NCI-H226 (cell line): ENCODE data around the gene CEP350.

ENCODE experiments used
- DNase-seq: peaks from one replicate; pipeline ENCODE4 v3.0.0-alpha.2; 2015

The CEP350 gene, protein sequence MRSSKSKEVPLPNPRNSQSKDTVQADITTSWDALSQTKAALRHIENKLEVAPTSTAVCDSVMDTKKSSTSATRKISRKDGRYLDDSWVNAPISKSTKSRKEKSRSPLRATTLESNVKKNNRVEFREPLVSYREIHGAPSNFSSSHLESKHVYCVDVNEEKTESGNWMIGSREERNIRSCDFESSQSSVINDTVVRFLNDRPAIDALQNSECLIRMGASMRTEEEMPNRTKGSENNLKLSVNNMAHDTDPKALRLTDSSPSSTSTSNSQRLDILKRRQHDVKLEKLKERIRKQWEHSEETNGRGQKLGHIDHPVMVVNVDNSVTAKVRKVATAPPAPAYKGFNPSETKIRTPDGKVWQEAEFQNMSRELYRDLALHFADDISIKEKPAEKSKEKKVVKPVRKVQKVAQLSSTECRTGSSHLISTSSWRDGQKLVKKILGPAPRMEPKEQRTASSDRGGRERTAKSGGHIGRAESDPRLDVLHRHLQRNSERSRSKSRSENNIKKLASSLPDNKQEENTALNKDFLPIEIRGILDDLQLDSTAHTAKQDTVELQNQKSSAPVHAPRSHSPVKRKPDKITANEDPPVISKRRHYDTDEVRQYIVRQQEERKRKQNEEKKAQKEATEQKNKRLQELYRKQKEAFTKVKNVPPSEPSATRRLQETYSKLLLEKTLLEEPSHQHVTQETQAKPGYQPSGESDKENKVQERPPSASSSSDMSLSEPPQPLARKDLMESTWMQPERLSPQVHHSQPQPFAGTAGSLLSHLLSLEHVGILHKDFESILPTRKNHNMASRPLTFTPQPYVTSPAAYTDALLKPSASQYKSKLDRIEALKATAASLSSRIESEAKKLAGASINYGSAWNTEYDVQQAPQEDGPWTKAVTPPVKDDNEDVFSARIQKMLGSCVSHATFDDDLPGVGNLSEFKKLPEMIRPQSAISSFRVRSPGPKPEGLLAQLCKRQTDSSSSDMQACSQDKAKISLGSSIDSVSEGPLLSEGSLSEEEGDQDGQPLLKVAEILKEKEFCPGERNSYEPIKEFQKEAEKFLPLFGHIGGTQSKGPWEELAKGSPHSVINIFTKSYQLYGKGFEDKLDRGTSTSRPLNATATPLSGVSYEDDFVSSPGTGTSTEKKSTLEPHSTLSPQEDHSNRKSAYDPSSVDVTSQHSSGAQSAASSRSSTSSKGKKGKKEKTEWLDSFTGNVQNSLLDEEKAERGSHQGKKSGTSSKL (N-terminal part only)

DNA sequence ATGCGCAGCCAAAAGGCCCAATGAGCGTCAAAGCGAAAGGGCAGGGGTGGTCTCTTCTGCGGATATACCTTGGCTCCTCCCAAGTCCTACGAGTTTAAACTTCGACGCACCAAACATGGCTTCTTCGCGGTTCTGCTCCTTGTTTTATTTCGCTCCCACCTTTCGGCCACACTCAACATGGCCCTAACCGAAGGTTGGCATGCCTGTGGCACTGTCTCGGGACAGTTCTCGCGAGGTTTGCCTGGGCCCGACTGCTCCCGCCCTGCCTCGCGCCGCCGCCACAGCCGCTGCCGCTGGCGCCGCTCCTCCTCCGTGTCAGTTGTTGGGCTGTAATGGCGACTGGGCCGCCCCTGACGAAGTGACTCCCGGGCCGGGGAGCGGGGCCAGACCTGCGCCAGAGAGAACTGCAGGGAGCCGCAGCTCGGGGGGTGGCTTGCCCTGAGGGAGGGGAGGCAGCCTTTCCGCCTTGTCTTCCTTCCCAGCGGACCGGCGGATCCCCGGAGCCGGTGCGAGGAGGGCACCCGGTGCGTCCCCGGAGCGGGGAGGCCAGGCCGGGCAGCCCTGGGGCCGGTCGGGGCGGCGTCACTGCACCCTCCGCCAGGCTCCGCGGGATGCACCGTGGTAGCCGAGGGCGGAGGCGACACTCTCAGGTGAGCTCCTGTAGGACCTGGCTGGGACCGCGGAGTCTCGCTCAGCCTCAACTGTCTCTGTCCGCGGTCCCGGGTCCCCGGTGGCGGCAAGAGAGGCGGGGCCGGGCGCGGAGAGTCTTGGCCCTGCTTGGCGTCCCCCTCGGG, at the start of gene CEP350:
TSS of gene CEP350 (plus strand) at position 318 of the 794 bp plus-strand sequence. CDS start 31,372 bp downstream, outside the sequence.
- DNase-seq = peak; percentile 99

DNA sequence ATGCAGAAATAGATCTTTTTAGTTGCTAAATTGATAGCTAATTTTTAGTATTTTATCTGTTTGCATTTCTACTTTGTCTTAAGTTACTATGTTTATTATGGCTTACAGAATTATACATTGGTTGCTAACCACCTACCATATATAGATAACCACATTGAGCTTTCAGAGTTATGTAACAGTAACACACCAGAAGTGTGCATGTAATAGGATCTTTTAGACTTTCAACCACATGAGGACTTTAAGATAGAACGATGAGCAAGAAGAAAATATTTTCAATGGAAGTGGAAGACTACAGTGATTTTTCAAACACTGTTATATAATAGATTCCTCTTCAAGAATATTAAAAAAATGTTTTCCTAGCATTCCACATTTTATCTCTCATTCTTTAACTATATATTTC, 43.7 kb upstream of the CEP350 start:
- no peak for DNase-seq

DNA sequence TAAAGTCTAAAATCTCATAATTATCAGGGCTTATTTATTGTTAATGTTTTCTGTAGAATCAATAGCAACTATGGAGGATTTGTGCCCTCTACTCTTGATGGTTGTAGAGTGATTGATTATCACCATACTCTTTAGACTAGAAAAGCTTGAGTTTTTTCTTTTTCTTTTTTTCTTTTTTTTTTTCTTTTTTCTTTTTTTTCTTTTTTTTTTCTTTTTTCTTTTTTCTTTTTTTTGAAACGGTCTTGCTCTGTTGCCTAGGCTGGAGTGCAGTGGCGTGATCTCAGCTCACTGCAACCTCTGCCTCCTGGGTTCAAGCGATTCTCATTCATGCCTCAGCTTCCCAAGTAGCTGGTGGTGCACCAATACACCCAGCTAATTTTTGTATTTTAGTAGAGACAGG, 42.8 kb upstream of the CEP350 start:
- no peak for DNase-seq

DNA sequence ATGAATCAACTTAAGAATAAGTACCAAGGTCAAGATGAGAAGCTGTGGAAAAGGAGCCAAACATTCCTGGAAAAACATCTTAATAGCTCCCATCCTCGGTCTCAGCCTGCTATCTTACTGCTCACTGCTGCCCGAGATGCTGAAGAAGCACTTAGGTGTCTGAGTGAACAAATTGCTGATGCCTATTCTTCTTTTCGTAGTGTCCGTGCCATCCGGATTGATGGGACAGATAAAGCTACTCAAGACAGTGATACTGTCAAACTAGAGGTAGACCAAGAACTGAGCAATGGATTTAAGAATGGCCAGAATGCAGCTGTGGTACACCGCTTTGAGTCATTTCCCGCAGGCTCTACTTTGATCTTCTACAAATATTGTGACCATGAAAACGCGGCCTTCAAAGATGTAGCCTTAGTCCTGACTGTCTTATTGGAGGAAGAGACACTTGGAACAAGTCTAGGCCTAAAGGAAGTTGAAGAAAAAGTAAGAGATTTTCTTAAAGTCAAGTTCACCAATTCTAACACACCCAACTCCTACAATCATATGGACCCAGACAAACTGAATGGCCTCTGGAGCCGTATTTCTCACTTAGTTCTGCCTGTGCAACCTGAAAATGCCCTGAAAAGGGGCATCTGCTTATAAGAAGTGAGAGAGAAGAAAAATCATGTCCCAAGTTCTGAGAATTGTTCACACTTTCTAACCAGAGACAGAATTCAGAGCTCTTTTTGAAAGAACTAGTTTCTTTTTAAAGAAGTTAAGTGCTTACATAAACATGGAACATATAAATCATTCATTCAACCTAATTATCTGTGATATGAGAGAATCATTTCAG, 36.8 kb upstream of the CEP350 start:
- DNase-seq = no peak

DNA sequence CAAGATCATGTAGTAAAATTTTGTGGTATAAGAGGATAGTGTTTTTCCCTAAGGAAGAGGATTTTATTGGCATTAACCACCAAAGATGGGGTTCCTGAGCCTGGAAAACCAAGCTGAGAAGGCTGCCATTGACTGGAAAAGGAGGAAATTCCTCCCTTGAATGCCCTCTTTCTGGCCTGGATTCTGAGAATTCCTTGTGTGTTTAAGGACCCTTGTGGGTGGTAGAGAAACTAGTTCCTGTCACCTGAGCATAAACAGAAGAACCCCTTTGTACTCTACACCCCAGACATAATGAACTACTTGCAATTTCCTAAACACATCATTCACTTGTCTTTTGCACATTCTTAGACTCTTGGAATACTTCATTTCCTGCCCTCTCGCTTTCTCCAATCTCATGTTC, 33.1 kb upstream of the CEP350 start:
- DNase-seq = no peak

DNA sequence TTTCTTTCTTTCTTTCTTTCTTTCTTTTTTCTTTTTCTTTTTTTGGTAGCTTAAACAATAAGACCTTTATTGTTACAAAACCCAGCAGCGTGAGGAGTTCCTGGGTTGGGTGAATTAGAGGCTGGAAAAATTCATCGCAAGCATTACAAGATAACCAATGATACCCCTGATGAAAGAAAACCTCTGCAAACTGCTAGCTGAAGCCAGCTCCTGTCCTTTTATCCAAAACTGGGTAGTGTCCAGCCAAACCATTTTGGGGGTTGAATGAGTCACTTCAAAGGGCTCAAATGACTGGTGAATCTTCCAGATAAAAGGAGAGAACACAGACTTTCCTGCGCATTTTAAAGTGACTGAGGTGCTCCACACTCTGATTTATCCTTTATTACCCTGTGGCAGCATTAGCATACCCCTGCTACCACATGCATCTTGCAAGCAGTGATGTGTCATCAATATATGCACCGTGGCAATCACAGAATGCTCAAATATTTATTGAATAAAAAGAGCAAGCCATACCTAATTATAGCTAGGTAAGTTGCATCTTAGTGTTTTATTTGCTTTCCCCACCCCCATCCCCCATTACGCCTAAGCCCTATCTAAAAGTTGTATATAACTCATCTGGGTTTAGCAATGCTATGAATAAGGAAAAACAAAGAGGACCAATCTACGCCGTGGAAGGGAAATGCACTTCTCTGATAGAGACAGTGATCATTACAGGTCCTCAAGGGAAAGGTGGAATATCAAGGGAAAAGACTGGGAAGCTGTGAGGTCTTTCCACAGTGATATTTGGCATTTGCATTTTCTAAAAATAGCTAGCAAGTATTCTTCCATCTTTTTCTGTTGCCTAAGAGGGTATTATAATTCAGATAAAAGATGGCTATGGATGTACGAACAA, 32.4 kb upstream of the CEP350 start:
- no peak for DNase-seq

DNA sequence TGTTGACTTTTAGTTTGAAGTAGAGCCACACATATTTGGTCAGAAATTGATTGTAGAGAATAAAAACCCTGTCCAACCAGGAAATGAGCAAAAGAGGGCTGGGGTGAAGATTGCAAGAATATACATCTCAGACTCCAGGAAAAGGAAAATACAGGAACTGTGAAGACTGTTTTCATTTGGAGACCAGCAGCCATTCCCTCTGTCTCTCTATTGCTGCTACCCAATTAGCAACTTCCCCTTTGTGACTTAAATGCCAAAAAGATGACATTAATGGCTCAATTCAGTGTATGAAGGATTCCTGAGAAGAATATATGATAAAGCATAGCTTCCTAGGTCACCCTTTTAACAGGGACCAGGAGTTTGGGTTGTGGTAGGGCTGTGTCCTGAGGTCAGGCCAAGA, 31.6 kb upstream of the CEP350 start:
- no peak for DNase-seq

DNA sequence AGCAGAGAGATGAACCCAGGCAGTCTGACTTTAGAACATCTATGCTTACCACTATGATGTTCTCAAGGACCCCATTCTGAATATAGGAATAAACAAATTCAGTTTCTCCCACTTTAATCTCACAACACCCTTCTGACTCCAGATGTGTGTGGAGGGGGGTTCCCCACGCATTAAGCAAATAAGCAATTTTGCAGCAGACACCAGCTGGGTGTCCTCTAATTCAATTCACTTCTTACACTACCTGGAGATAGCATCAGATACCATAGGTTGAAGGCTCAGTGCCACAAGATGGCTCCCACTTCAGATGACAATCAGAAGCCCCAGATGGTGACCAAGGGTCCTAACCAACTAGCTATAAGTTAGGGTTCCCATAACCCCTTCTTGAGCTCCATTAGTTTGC, 30.3 kb upstream of the CEP350 start:
- no peak for DNase-seq

DNA sequence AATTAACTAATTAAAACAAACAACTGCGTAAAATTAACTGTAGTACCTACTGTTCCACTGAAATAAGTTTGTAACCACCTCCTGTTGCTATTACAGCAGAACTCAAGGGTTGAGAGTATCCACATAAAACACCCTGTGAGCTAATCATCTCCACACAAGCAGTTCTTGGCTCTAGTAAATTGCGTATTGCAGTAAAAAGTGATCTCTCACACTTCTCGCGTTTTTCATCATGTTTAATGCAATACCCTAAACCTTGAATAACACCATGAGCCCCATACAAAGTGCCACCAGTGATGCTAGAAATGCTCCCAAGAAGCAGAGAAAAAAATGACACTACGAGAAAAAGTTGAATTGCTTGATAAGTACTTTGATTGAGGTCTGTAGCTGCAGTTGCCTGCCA, 29.3 kb upstream of the CEP350 start:
- DNase-seq = no peak

DNA sequence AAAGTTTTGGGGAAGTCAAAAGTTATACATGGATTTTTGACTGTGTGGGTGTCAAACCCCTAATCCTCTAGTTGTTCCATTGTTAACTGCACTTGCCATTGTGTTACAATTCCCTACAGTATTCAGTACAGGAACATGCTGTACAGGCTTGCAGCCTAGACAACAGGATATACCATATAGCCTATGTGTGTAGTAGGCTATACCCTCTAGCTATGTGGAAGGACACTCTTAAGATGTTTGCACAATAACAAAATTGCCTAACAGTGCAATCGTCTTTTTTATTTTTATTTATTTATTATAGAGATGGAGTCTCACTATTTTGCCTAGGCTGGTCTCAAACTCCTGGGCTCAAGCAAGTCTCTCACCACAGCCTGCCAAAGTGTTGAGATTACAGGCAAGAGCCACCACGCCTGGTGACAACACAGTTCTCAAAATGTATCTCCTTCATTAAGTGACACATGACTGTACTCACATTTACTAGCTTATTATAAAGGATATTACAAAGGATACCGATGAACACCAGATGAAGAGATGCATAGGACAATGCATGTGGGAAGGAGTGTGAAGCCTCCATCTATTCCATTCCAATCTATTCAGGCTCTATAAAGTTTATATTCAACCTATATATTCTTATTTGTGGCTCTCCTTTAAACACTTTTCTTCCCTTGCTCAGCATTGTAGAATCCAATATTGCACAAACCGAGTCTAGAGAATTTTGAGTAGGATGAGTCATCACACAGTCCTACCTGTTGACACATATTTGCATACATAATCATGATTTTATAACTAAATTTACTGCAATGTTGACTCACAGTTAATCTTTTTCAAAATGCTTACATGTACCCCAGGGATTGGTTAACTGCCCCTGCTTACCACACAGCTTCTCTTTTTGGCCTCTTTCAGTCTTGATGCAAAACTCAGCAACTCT, 28.4 kb upstream of the CEP350 start:
- peak; percentile 77 for DNase-seq

DNA sequence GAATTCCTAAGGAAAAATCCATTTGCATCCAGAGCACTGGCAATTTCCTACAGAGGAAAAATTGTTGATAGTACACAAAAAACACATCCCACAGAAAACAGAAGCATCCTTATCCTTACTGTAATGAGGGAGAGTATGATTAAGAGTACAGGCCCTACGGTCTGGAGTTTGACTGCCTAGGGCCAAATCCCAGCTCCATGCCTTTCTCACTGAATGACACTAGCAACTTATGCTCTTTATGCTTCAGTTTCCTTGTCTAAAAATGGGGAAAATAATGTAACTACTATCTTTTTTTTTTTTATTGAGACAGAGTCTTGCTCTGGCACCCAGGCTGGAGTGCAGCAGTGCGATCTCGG, 27.8 kb upstream of the CEP350 start:
- DNase-seq = no peak

DNA sequence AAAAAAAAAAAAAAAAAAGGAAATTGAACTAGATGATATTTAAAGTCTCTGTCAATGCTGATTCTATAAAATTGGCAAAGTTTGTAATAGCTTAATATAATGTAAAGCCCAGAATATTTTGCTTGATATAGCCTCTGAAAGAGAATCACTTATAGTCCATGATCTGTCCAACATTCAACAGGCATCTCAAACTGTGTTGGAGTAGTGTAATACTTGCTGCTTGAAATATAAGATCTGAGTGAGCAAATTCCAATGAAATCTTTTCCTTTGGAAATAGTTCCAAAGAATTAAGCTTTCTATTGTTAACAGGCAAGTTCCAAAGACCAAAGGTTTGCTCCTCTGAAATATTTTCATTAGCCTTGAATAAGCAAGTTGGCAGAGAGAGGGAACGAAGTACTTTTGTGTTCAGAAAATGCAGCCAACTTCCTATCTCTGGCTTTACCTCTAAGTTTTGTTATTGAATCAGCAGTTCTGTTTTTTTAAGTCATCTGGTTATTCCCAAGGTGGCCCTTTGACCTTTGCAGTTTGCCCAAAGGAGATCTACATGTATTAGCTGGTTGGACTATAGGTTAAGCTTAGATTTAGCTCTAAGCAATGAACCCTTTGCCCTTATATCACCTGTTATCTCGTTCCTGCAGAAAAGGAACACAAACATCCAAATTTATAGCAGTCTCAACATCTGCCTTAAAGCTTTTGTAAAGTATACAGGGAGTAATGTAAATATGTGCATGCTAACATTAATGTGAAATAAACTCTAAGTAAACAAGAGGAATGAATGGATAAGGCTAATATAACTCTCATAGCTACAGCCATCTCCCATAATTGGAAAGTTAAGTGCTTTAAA, 24.4 kb upstream of the CEP350 start:
- DNase-seq = no peak

DNA sequence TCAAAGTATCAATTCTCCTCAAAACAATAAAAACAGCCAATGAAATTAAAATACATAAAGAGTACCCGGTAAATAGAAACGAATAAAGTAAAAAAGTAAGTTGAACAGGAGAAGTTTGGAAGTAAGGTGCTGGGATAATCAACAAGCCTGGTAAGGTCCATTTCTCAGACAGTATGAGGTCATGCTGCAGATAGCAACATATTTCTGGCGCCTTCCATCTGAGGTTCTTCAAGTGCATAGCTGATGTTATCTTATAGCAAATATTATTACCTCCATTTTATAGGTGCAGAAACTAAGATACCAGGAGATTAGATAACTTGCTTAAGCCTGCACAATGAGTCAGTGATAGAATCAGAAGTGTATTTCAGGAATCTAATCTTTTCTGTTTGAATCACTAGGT, 23.7 kb upstream of the CEP350 start:
- DNase-seq = peak; percentile 78

DNA sequence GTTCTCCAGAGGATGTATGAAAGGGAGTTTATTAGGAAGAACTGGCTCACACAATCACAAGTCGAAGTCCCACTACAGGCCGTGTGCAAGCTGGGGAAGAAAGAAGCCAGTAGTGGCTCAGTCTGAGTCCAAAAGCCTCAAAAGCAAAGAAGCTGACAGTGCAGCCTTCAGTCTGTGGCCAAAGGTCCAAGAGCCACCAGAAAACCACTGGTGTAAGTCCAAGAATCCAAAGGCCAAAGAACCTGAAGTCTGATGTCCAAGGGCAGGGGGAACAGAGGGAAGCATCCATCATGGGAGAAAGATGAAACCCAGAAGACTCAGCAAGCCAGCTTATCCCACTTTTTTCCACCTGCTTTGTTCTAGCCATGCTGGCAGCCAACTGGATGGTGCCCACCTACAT, 21.4 kb upstream of the CEP350 start:
- no peak for DNase-seq

DNA sequence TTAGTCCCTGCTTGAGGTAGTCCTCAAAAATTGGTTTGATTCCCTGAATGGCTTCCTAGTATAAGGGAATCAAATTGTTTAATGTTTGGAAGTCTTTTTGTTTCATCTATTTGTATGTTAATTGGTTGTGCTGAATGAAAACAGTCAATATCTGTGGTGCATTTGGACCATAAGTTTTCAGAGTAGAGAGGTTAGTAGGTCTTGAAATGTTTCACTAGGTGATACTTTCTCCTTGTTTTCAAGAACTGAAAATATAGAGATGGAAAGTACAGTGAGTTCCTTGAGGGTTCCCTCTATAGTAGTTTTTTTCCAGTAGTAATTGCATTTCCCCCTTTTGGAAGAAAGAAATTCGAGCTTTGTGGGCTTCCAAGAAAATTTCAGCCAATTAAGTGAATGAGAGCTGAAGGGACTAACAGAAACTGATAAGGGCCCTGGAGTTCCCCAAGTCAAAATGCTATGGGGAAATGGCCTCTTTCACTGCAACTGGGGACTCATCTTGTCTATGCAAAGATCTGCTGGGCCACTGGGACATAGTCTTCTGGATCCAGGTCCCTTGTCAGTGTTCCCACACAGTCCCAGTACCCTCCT, 18.6 kb upstream of the CEP350 start:
- no peak for DNase-seq

DNA sequence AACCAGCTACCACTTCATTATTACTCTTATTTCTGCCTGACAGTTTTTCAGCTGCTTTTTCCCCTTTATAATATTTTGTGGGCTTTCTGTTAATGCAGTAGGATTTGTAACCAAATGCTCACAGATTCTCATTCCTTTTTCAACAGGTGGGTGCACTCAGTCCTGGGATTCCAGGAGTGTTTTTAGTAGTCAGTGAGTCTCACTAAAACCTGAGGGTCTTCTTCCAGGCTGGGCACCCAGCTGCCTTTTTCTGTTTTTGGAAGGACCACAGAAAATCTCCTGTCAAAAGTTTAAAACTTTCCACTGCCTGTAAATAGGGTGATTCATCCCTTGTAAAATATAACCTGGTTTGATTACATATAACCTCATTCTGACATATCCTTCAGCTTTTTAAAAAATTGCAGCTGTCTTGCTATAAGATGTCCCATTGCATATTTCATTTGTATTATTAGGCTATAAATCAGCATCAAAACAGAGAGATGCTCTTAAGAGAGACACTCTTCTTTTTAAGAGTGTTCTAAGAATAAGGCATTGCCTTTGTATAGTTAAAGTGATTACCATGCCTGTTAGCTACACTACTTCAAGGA, 16.8 kb upstream of the CEP350 start:
- DNase-seq = no peak

DNA sequence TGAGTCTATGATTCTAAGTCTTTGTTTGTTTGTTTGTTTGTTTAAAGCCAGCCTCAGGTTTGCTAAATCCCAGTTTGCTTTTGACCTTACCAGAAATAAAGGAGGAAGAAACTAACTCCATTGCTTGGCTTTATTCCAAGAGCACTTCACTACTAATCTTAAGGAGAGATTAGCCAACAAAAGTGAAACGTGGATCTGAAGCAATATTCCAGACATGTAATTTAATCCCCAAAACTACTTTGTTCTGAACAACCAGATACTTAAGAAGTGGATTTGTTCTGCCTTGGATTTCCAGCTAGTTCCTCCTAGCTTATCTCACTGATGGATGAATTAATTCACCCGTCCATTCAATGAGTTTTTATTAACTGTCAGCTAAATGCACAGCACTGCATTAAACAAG, 15.9 kb upstream of the CEP350 start:
- peak; percentile 32 for DNase-seq

DNA sequence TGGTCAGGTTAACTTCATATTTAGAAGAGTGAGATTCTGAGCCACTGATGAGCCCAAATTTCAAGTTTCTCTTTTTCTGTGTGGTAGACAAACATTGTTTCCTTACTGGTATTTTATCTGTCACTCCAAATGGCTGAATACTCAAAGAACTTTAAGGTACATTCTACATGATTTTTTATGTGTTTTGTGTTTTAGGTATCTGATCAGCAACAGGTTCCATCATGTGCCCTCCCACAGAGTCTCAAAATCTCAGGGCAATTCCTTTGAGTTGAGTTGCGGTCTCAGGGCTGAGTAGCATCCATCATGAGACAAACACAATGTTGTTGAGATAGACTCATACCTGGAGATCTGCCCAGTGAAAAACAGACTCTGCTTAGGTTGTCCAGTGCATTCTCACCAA, 14.7 kb upstream of the CEP350 start:
- no peak for DNase-seq
